ENCODE data around the gene POC1A.

Gene POC1A

DNA sequence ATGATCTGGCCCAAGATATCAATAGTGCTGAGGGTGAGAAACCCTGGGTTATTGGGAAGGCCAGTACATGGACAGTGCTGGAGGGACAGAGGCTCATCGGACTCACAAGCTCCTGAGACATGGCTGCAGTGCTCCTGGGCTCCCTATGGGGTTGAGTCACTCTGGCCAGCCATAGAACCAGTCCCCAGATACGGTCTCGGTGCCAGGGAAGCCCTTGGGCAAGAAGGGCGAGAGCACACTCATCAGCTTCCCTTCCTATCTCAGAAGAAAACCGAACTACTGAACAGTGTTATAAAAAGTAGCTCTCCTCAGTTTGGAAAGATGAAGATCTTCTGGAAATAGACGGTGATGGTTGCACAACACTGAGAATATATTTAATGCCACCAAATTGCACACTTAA, 34.4 kb downstream of the POC1A start:
- no peak overlapping the region for H3K4me3 Mint-ChIP-seq
- H3K4me1 Mint-ChIP-seq (ENCODE audit: low read depth): peaks cover 13% of the 10 kb centered on the region
- no peaks in the 10 kb centered on the region for H3K27me3 Mint-ChIP-seq
- H3K36me3 Mint-ChIP-seq (ENCODE audit: low read depth): peaks cover 17% of the 10 kb centered on the region
- H3K9me3 Mint-ChIP-seq: no peaks in the 10 kb centered on the region
- H3K27ac Mint-ChIP-seq: no peak overlapping the region

DNA sequence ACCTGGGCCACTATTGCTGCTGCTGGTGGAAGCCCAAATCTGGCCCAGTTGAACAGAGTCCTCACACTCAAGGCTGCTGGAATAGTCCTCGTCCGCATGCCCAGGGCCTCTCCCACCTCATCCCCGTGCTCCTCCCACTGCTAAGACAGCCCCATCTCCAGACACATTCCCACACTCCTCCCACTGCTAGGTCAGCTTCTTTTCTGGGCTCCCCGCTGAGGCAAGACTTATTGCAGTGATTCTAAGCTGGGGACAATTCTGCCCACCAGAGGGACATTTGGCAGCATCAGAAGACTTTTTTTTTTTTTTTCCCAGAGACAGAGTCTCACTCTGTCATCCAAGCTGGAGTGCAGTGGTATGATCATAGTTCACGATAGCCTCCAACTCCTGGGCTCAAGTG, 35.1 kb downstream of the POC1A start:
- Mint-ChIP-seq H3K4me1 (ENCODE audit: low read depth) (peaks cover 13% of the 10 kb centered on the region), H3K27ac (no peak overlapping the region), H3K9me3 (no peaks in the 10 kb centered on the region), H3K4me3 (no peak overlapping the region), H3K27me3 (no peaks in the 10 kb centered on the region), H3K36me3 (ENCODE audit: low read depth) (peaks cover 17% of the 10 kb centered on the region)

DNA sequence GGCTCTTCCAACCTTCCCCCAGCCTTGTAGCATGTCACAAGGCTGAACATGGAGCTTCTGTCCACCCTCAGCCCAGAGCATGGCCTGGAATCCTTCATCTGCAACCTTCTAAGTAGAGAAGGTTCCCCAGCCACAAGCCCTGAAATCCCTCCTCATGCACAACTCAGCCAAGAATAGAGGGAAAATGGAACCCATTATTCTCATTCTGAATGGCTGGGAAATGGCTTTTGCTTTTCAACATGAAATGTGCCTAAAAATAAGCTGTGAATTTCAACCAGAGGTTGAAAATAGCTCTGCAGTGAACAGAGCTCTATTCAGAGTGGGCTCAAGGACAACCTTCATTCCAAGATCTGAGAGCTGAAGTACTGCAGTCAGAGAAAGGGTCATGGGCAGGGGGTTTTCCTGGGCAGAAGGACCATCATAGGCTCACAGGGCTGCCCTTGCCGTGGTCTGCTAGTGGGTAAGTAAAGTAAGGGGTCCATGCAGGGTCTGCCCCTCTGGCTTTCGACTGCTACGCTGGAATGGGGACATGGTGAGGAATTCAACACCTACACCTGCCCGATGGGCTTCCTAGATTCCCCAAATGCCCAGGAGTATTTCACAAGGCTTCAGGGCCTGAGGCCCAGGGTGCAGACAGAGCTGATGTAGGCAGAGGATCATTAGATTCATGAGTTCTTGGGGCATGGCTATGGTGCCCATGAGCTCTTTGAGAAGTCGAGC, 35.9 kb downstream of the POC1A start:
- peaks cover 13% of the 10 kb centered on the region for H3K4me1 Mint-ChIP-seq (ENCODE audit: low read depth)
- peaks cover 16% of the 10 kb centered on the region for H3K36me3 Mint-ChIP-seq (ENCODE audit: low read depth)
- no peaks in the 10 kb centered on the region for H3K27me3 Mint-ChIP-seq
- no peak overlapping the region for H3K4me3 Mint-ChIP-seq
- H3K27ac Mint-ChIP-seq: no peak overlapping the region
- no peaks in the 10 kb centered on the region for H3K9me3 Mint-ChIP-seq

- no peaks in the 10 kb centered on the region for H3K27me3 Mint-ChIP-seq
- H3K4me3 Mint-ChIP-seq: no peak overlapping the region
- H3K27ac Mint-ChIP-seq: no peak overlapping the region
- peaks cover 20% of the 10 kb centered on the region for H3K36me3 Mint-ChIP-seq (ENCODE audit: low read depth)
- H3K9me3 Mint-ChIP-seq: no peaks in the 10 kb centered on the region
- H3K4me1 Mint-ChIP-seq (ENCODE audit: low read depth): peaks cover 13% of the 10 kb centered on the region
Measured at GRCh38 chr3:52117537-52117936, 36.7 kb downstream of the POC1A start.

GRCh38 chr3:52112056-52112455, 42.2 kb downstream of the POC1A start:
- Mint-ChIP-seq H3K27me3 (no peaks in the 10 kb centered on the region), H3K36me3 (ENCODE audit: low read depth) (peaks cover 14% of the 10 kb centered on the region), H3K27ac (no peak overlapping the region), H3K9me3 (no peaks in the 10 kb centered on the region), H3K4me3 (no peak overlapping the region), H3K4me1 (ENCODE audit: low read depth) (peaks cover 10% of the 10 kb centered on the region)

- no peaks in the 10 kb centered on the region for H3K27me3 Mint-ChIP-seq
- no peaks in the 10 kb centered on the region for H3K9me3 Mint-ChIP-seq
- peaks cover 17% of the 10 kb centered on the region for H3K36me3 Mint-ChIP-seq (ENCODE audit: low read depth)
- H3K4me1 Mint-ChIP-seq (ENCODE audit: low read depth): peaks cover 10% of the 10 kb centered on the region
- no peak overlapping the region for H3K4me3 Mint-ChIP-seq
- H3K27ac Mint-ChIP-seq: no peak overlapping the region
Measured at GRCh38 chr3:52110502-52110901, 43.7 kb downstream of the POC1A start.

- H3K4me1 Mint-ChIP-seq (ENCODE audit: low read depth): peaks cover 10% of the 10 kb centered on the region
- no peaks in the 10 kb centered on the region for H3K27me3 Mint-ChIP-seq
- peak overlapping the region; percentile 53 for H3K27ac Mint-ChIP-seq
Measured at GRCh38 chr3:52109611-52110301, 44.5 kb downstream of the POC1A start.

GRCh38 chr3:52108302-52109232, 45.7 kb downstream of the POC1A start:
- H3K36me3 Mint-ChIP-seq (ENCODE audit: low read depth): peaks cover 17% of the 10 kb centered on the region
- no peak overlapping the region for H3K4me3 Mint-ChIP-seq
- no peaks in the 10 kb centered on the region for H3K9me3 Mint-ChIP-seq
- no peak overlapping the region for H3K27ac Mint-ChIP-seq
- peaks cover 10% of the 10 kb centered on the region for H3K4me1 Mint-ChIP-seq (ENCODE audit: low read depth)
- H3K27me3 Mint-ChIP-seq: no peaks in the 10 kb centered on the region

More at GRCh38 chr3:52109611-52110301, 44.5 kb downstream of the POC1A start:
- H3K4me3 Mint-ChIP-seq: no peak overlapping the region
- peaks cover 17% of the 10 kb centered on the region for H3K36me3 Mint-ChIP-seq (ENCODE audit: low read depth)
- H3K9me3 Mint-ChIP-seq: no peaks in the 10 kb centered on the region

- Mint-ChIP-seq H3K27ac (no peak overlapping the region), H3K27me3 (no peaks in the 10 kb centered on the region), H3K4me1 (ENCODE audit: low read depth) (peaks cover 10% of the 10 kb centered on the region), H3K4me3 (no peak overlapping the region), H3K36me3 (ENCODE audit: low read depth) (peaks cover 20% of the 10 kb centered on the region), H3K9me3 (no peaks in the 10 kb centered on the region)
Measured at GRCh38 chr3:52106951-52107611, 47.1 kb downstream of the POC1A start.

DNA sequence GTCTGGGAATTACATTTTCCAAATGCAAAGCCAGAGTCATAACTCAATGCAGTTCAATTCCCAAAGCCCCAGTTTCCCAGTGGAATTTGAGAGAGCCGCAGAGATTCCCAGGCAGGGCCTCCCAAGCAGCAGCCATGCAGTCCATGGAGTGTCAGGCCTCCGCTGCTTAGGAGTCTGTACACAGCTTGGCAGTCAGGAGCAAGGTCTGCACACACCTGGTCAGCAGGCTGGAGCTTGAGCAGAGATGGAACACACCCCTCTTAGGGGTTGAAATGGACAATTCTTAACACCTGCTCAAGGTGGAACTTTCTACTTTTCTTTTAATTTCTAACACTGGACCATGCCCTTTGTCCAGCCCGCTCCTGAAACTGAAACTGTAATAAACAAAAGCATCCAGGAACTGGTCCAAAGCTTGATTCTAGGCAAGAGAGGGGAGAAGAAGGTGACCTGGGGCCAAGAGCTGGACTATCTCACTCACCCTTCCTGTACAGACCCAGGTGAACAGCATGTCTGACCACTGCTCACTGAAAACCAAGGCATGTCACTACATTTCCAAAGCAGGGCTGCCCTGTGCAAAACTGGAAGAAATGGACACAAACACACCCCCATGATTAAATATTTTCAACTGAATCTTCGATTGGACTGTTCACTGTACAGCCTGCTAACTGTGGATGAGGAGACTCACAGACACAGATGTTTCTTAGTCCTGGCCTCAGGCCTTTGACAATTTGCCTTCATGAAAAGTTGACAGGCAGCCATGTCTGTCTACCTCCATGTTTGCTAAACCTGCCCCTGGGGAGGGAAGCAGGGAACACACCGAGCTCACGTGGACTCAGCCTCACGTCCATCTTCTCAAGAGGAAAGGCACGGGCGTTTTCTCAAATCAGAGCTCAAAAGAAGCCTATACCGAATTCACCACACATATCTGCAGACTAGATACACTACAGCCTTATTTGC, 49.3 kb downstream of the POC1A start:
- Mint-ChIP-seq H3K9me3 (peaks cover 6% of the 10 kb centered on the region), H3K4me3 (no peak overlapping the region), H3K27me3 (no peaks in the 10 kb centered on the region), H3K36me3 (ENCODE audit: low read depth) (peaks cover 33% of the 10 kb centered on the region), H3K4me1 (ENCODE audit: low read depth) (peaks cover 7% of the 10 kb centered on the region), H3K27ac (no peak overlapping the region)

- Mint-ChIP-seq H3K27ac (no peak overlapping the region), H3K9me3 (peaks cover 6% of the 10 kb centered on the region), H3K4me3 (no peak overlapping the region), H3K4me1 (ENCODE audit: low read depth) (no peaks in the 10 kb centered on the region), H3K36me3 (ENCODE audit: low read depth) (peaks cover 33% of the 10 kb centered on the region), H3K27me3 (no peaks in the 10 kb centered on the region)
Measured at GRCh38 chr3:52102934-52103333, 51.3 kb downstream of the POC1A start.

DNA sequence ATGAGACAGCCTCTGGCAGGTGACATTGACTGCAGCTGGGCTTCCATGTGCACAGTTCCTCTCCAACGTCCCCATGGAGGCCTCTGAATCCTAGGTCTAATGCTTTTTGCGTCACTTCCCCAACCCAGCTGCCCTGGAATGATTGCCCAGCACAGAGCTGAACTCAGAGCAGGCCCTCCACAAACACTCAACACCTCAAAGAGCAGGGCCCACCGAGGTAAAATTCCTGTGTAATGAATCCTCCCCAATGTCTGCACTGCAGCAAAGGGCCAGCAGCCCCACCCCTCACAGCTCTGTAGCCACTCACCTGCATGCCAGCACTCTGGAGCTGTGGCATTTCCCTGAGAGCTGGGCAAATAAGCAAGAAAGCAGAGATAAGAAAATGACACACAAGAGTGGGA, 55.2 kb downstream of the POC1A start:
- Mint-ChIP-seq H3K27ac (no peak overlapping the region), H3K4me1 (ENCODE audit: low read depth) (no peaks in the 10 kb centered on the region), H3K27me3 (no peaks in the 10 kb centered on the region), H3K9me3 (peaks cover 6% of the 10 kb centered on the region), H3K4me3 (no peak overlapping the region), H3K36me3 (ENCODE audit: low read depth) (peaks cover 30% of the 10 kb centered on the region)

DNA sequence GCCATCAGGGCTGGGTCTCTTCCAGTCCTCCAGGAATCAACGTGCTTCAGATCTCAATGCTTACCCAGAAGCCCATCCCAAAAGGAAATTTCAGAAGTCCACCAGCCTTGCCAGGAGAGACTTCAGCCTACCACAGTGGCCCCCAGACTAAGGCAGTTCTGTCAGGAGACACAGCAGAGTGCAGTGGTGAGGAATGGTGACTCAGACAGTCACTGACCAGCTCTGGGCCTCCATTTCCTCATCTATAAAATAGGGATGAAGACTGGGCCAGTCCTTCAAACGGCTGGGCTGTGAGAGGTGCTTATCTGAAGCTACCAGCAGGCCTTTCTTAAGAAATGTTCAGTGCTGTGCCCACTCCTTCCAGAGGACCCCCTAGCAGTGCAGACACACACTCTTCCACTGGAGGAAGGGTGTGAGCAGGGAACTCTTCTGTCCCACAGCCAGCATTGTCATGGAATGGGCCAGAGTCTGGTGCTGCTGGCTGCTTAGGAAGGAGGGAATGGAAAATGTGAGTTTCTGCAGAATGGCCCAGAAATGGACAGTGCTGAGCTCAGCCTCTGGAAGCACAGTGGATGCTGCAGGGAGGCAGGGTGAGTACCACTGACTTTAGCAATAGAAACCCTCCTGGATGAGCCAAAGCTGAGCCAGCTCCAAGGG, 56.2 kb downstream of the POC1A start:
- Mint-ChIP-seq H3K27me3 (no peaks in the 10 kb centered on the region), H3K36me3 (ENCODE audit: low read depth) (peaks cover 29% of the 10 kb centered on the region), H3K4me3 (no peak overlapping the region), H3K27ac (no peak overlapping the region), H3K4me1 (ENCODE audit: low read depth) (no peaks in the 10 kb centered on the region), H3K9me3 (peaks cover 6% of the 10 kb centered on the region)
